Spleen (tissue), 11 donors: ENCODE measurements around the gene PAPPA. TPM values are rescaled to one million over a fixed set of nuclear protein-coding genes. Genes with fewer than 3 reads are reported as not detected.

Source experiments
- DNase-seq: peaks from one replicate; pipeline ENCODE4 v3.0.0-alpha.2; 2020
- H3K27ac ChIP-seq, 8 donors: fragments of 200-600 bp; sonication (generic) in 7 of 8; 1 replicate in 4 of 8; 2 replicates in 4 of 8; pipeline versions ENCODE4 v1.5.0 to v1.8.0; 2016 to 2021; ENCODE audit warnings: inconsistent platforms in 4 of 8, mild to moderate bottlenecking in 4 of 8, moderate library complexity in 1 of 8
- H3K27me3 ChIP-seq, 7 donors: fragments of 200-600 bp; sonication (generic) in 6 of 7; replicated peaks in 1 of 7; 1 replicate in 4 of 7; 2 replicates in 3 of 7; pipeline versions ENCODE4 v1.5.0 to v1.8.0; 2016 to 2021; ENCODE audit warnings: inconsistent platforms in 3 of 7, mild to moderate bottlenecking in 1 of 7
- H3K36me3 ChIP-seq, 6 donors: fragments of 200-600 bp; sonication (generic) in 5 of 6; 1 replicate in 4 of 6; 2 replicates in 2 of 6; pipeline versions ENCODE4 v1.5.0 to v1.8.0; 2016 to 2021; ENCODE audit warnings: inconsistent platforms in 2 of 6
- H3K4me1 ChIP-seq, 6 donors: fragments of 200-600 bp; sonication (generic) in 5 of 6; 1 replicate in 3 of 6; 2 replicates in 3 of 6; pipeline versions ENCODE4 v1.5.0 to v1.8.0; 2016 to 2021; ENCODE audit warnings: inconsistent platforms in 3 of 6
- H3K4me3 ChIP-seq, 8 donors: fragments of 200-600 bp; sonication (generic) in 7 of 8; 1 replicate in 4 of 8; 2 replicates in 4 of 8; pipeline versions ENCODE4 v1.5.0 to v1.8.0; 2016 to 2021; ENCODE audit warnings: inconsistent platforms in 4 of 8, mild to moderate bottlenecking in 4 of 8, moderate library complexity in 2 of 8
- H3K9me3 ChIP-seq, 8 donors: fragments of 200-600 bp; sonication (generic) in 7 of 8; 1 replicate in 4 of 8; 2 replicates in 4 of 8; pipeline versions ENCODE4 v1.5.0 to v1.8.0; 2016 to 2021; ENCODE audit warnings: inconsistent platforms in 4 of 8
- POLR2A ChIP-seq, 3 donors: fragments of 450-650 bp; IDR thresholded peaks; one replicate each; pipeline ENCODE4 v1.5.1; 2017; ENCODE audit warnings: antibody characterized with exemption in 3 of 3, mild to moderate bottlenecking in 1 of 3
- POLR2AphosphoS5 ChIP-seq, 3 donors: sonication (generic); formaldehyde crosslinking; IDR thresholded peaks; one replicate each; pipeline ENCODE4 v1.5.1; 2017; ENCODE audit warnings: antibody characterized with exemption in 3 of 3
- WGBS, 5 donors: extraction: QIAGEN DNeasy Blood & Tissue Kit in 3 of 5; methylation state at CpG; one replicate each; pipeline versions ENCODE4 v1.1.5 to v1.1.7; 2013 to 2018; 5-methylcytosine and 5-hydroxymethylcytosine counted together
- intact Hi-C: fragments of 100-400 bp; cut with DNase I; formaldehyde crosslinking; loops from one replicate; pipeline ENCODE4 v1.15.0; 2023; ENCODE audit warnings: low total_unique reads
- polyA plus RNA-seq, 3 donors: library from polyadenylated mRNA; stranded (reverse); fragments of 200-250 nt; gene quantifications; one replicate each; pipeline ENCODE4 v1.2.1, GENCODE V29; 2013
- total RNA-seq, 7 donors: library from RNA; depleted of rRNA in 3 of 7; stranded (reverse); fragments of >200 nt in 3 of 7; fragmentation: NEBNext Ultra II Directional in 4 of 7; extraction: Animal tissue kit (Norgen Biotek cat#: 25700) in 4 of 7; gene quantifications; one replicate each; pipeline versions ENCODE4 v1.1.0 to v1.2.1, GENCODE V29; 2016 to 2021
- TF ChIP-seq, protein P1 (sequence below), 11 experiments: fragments of 200-600 bp in 7 of 11; fragments of 450-650 bp in 4 of 11; sonication (generic) in 4 of 11; IDR thresholded peaks in 8 of 11; conservative IDR thresholded peaks in 3 of 11; 1 replicate in 7 of 11; 2 replicates in 4 of 11; pipeline versions ENCODE4 v1.4.0 to v1.8.0; 2016 to 2021; ENCODE audit warnings: antibody characterized with exemption in 11 of 11, inconsistent platforms in 4 of 11, mild to moderate bottlenecking in 1 of 11
- donor health status: healthy with polysubstance abuse.
- donor health status: DM: no; HTN: no; CAD: no; lungs with moderate emphysema.
- donor health status: DM: no; HTN: no; CAD: no.
- donor health status: Bipolar disorder and iron deficiency.
- donor health status: healthy.
- donor health status: DM: no; HTN: no; CAD: no.
- donor health status: DM: yes; HTN: yes; CAD: no.

The PAPPA gene
- total and polyA plus RNA-seq, 10 donors = 0.13 to 1.4 (median 0.45) TPM

DNA sequence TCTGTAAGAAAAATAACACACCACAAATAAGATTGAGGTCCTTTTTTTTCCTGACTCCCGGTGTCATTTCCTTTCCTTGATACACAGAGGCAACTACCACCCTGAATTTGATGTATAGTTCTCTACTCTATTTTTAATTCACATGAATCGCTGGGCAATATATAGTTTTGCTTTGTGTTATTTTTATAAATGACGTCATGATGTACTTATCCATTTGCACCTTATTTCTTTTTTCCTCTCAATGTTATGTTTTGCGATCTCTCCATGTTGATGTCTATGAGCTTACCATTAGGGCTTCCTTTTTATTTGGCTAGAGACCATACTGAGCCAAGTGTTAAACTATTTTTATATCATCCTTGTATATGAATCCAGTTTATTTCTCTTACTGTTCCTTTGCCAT is 175.9 kb downstream of the PAPPA start:
- WGBS, 5 donors = 84 to 86% (median 86%) methylated on average over 4 of the region's 4 CpGs
- Histone ChIP-seq H3K27ac (no peak overlapping the region), H3K36me3 (no peaks in the 10 kb centered on the region), H3K27me3 (peaks cover 0 to 18% (median 0%) of the 10 kb centered on the region in 7 donors), H3K4me1 (no peaks in the 10 kb centered on the region), H3K9me3 (no peaks in the 10 kb centered on the region), H3K4me3 (no peak overlapping the region)
- TF ChIP-seq, protein P1, sequence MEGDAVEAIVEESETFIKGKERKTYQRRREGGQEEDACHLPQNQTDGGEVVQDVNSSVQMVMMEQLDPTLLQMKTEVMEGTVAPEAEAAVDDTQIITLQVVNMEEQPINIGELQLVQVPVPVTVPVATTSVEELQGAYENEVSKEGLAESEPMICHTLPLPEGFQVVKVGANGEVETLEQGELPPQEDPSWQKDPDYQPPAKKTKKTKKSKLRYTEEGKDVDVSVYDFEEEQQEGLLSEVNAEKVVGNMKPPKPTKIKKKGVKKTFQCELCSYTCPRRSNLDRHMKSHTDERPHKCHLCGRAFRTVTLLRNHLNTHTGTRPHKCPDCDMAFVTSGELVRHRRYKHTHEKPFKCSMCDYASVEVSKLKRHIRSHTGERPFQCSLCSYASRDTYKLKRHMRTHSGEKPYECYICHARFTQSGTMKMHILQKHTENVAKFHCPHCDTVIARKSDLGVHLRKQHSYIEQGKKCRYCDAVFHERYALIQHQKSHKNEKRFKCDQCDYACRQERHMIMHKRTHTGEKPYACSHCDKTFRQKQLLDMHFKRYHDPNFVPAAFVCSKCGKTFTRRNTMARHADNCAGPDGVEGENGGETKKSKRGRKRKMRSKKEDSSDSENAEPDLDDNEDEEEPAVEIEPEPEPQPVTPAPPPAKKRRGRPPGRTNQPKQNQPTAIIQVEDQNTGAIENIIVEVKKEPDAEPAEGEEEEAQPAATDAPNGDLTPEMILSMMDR (IDR thresholded peaks at IDR 0.05 in 8 of 11, conservative IDR thresholded peaks at IDR 0.05 in 3 of 11) = no peak
- no peak for TF ChIP-seq POLR2AphosphoS5 (IDR thresholded peaks at IDR 0.05)
- no peak for TF ChIP-seq POLR2A (IDR thresholded peaks at IDR 0.05)
- no peak for DNase-seq
- intact Hi-C loops = no loop called here

DNA sequence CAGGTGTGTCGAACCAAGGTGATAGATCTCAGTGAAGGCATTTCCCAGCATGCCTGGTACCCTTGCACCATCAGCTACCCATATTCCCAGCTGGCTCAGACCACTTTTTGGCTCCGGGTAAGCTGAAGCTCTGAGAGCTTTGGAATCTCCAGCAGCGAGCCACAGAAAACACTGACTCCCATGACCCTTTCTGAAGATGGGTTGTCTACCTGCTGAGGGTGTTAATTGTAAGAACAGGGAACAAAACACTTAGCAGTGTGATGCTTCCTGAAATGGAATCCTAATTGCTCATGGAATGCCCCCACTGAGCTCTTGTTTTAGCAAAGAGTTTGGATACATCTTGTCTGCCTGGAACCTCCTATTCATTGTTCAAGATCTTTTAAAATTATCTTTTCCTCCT is 177.7 kb downstream of the PAPPA start:
- Histone ChIP-seq H3K36me3 (no peaks in the 10 kb centered on the region), H3K9me3 (no peaks in the 10 kb centered on the region), H3K4me1 (no peaks in the 10 kb centered on the region), H3K27ac (no peak overlapping the region), H3K27me3 (peaks cover 0 to 29% (median 0%) of the 10 kb centered on the region in 7 donors), H3K4me3 (no peak overlapping the region)
- TF ChIP-seq POLR2A (IDR thresholded peaks at IDR 0.05) (no peak), POLR2AphosphoS5 (IDR thresholded peaks at IDR 0.05) (no peak)
- TF ChIP-seq, protein P1 (IDR thresholded peaks at IDR 0.05 in 8 of 11, conservative IDR thresholded peaks at IDR 0.05 in 3 of 11) = no peak
- DNase-seq = no peak
- 55 to 75% (median 64%) methylated on average over 3 of the region's 3 CpGs for WGBS, 5 donors
- intact Hi-C loops = no loop called here

DNA sequence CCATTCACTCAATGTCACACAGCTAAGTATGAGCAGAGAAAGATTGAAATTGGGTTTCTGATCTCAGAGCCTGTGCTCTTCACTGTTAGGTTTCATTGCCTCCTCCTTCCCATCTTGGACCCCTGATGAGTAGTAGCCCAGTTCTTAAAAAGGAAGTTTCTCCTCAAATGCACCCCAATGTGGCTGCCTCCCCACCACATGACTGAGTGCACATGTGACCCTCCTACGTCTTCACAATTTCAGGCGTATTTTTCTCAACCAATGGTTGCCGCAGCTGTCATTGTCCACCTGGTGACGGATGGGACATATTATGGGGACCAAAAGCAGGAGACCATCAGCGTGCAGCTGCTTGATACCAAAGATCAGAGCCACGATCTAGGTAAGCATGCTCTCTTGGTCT is 178.5 kb downstream of the PAPPA start:
- intact Hi-C loops = no loop called here
- no peak for DNase-seq
- WGBS, 5 donors = 85 to 92% (median 91%) methylated on average over 6 of the region's 6 CpGs

DNA sequence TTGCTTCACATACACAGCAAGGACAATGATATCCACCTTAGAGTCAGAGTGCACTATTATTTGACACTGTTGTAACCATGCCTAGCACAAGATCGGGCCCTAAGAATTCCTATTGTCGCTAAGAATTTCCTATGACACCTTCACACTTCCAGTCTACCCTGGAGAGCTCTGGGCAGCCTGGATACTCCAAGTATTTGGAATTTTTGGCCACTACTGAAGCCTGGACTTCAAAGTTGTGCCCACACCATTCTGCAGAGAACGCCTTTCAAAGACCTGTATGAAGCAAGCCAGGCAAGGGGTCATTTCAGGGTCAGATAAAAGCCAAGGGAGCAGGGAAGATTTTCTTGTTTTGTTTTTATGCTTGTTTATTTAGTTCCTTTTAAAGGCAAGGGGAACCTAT is 179.7 kb downstream of the PAPPA start:
- peaks cover 0 to 39% (median 0%) of the 10 kb centered on the region in 7 donors for H3K27me3 ChIP-seq
- no peak for DNase-seq
- no peak for TF ChIP-seq POLR2A (IDR thresholded peaks at IDR 0.05)
- TF ChIP-seq, protein P1 (IDR thresholded peaks at IDR 0.05 in 8 of 11, conservative IDR thresholded peaks at IDR 0.05 in 3 of 11) = no peak
- no peak for TF ChIP-seq POLR2AphosphoS5 (IDR thresholded peaks at IDR 0.05)
- H3K4me3 ChIP-seq = no peak overlapping the region
- WGBS, 5 donors = 80 to 89% (median 85%) methylated on average over 3 of the region's 3 CpGs
- intact Hi-C loops = no loop called here
- H3K27ac ChIP-seq = no peak overlapping the region
- H3K4me1 ChIP-seq = no peaks in the 10 kb centered on the region
- no peaks in the 10 kb centered on the region for H3K36me3 ChIP-seq
- H3K9me3 ChIP-seq = no peaks in the 10 kb centered on the region

More for the DNA sequence above, 178.5 kb downstream of the PAPPA start:
- no peak for TF ChIP-seq POLR2A (IDR thresholded peaks at IDR 0.05)
- no peak for TF ChIP-seq POLR2AphosphoS5 (IDR thresholded peaks at IDR 0.05)
- TF ChIP-seq, protein P1 (IDR thresholded peaks at IDR 0.05 in 8 of 11, conservative IDR thresholded peaks at IDR 0.05 in 3 of 11) = no peak
- Histone ChIP-seq H3K9me3 (no peaks in the 10 kb centered on the region), H3K27me3 (peaks cover 0 to 35% (median 0%) of the 10 kb centered on the region in 7 donors), H3K4me3 (no peak overlapping the region), H3K27ac (no peak overlapping the region), H3K36me3 (no peaks in the 10 kb centered on the region), H3K4me1 (no peaks in the 10 kb centered on the region)
